Measurements from ENCODE around the gene CELF2. TPM values are rescaled to one million over a fixed set of nuclear protein-coding genes. Genes with fewer than 3 reads are reported as not detected.

CELF2 gene
- polyA plus RNA-seq, 2 donors: 2.2 to 4.0 TPM

GRCh38 chr10:11002485-11002884 lies 15.2 kb upstream of the CELF2 start:
- Histone ChIP-seq H3K9me3 (ENCODE audit: control insufficient read depth in 2 of 2, insufficient read depth in 1 of 2, low read depth in 1 of 2, low read length in 1 of 2) (no peaks in the 10 kb centered on the region), H3K4me3 (ENCODE audit: low read depth in 1 of 2, low read length in 2 of 2) (no peak overlapping the region), H3K27ac (ENCODE audit: low read depth in 2 of 2, low read length in 1 of 2) (no peak overlapping the region), H3K36me3 (ENCODE audit: control insufficient read depth in 2 of 2, insufficient read depth in 2 of 2, low read length in 1 of 2) (no peaks in the 10 kb centered on the region), H3K4me1 (ENCODE audit: control insufficient read depth in 2 of 2, insufficient read depth in 2 of 2, low read length in 1 of 2) (no peaks in the 10 kb centered on the region), H3K27me3 (ENCODE audit: control insufficient read depth in 1 of 2, insufficient read depth in 2 of 2, low read length in 2 of 2) (peaks cover 4 to 7% of the 10 kb centered on the region in 2 donors)
- WGBS, 2 donors: 83 to 92% methylated on average over 5 of the region's 5 CpGs

GRCh38 chr10:11002916-11003315 lies 14.8 kb upstream of the CELF2 start:
- H3K9me3 ChIP-seq (ENCODE audit: control insufficient read depth in 2 of 2, insufficient read depth in 1 of 2, low read depth in 1 of 2, low read length in 1 of 2): no peaks in the 10 kb centered on the region
- no peaks in the 10 kb centered on the region for H3K36me3 ChIP-seq (ENCODE audit: control insufficient read depth in 2 of 2, insufficient read depth in 2 of 2, low read length in 1 of 2)
- H3K4me1 ChIP-seq (ENCODE audit: control insufficient read depth in 2 of 2, insufficient read depth in 2 of 2, low read length in 1 of 2): no peaks in the 10 kb centered on the region
- H3K27me3 ChIP-seq (ENCODE audit: control insufficient read depth in 1 of 2, insufficient read depth in 2 of 2, low read length in 2 of 2): peaks cover 4 to 7% of the 10 kb centered on the region in 2 donors
- no peak overlapping the region for H3K4me3 ChIP-seq (ENCODE audit: low read depth in 1 of 2, low read length in 2 of 2)
- 69% methylated on average over 3 of the region's 3 CpGs for WGBS, 2 donors
- H3K27ac ChIP-seq (ENCODE audit: low read depth in 2 of 2, low read length in 1 of 2): no peak overlapping the region

GRCh38 chr10:11003679-11004078 lies 14.0 kb upstream of the CELF2 start:
- Histone ChIP-seq H3K36me3 (ENCODE audit: control insufficient read depth in 2 of 2, insufficient read depth in 2 of 2, low read length in 1 of 2) (no peaks in the 10 kb centered on the region), H3K4me3 (ENCODE audit: low read depth in 1 of 2, low read length in 2 of 2) (no peak overlapping the region), H3K27ac (ENCODE audit: low read depth in 2 of 2, low read length in 1 of 2) (no peak overlapping the region), H3K9me3 (ENCODE audit: control insufficient read depth in 2 of 2, insufficient read depth in 1 of 2, low read depth in 1 of 2, low read length in 1 of 2) (no peaks in the 10 kb centered on the region), H3K27me3 (ENCODE audit: control insufficient read depth in 1 of 2, insufficient read depth in 2 of 2, low read length in 2 of 2) (peaks cover 4 to 7% of the 10 kb centered on the region in 2 donors), H3K4me1 (ENCODE audit: control insufficient read depth in 2 of 2, insufficient read depth in 2 of 2, low read length in 1 of 2) (no peaks in the 10 kb centered on the region)
- 77 to 83% methylated on average over 4 of the region's 4 CpGs for WGBS, 2 donors

- Histone ChIP-seq H3K4me1 (ENCODE audit: control insufficient read depth in 2 of 2, insufficient read depth in 2 of 2, low read length in 1 of 2) (no peaks in the 10 kb centered on the region), H3K27me3 (ENCODE audit: control insufficient read depth in 1 of 2, insufficient read depth in 2 of 2, low read length in 2 of 2) (peaks cover 4 to 7% of the 10 kb centered on the region in 2 donors), H3K27ac (ENCODE audit: low read depth in 2 of 2, low read length in 1 of 2) (no peak overlapping the region), H3K36me3 (ENCODE audit: control insufficient read depth in 2 of 2, insufficient read depth in 2 of 2, low read length in 1 of 2) (no peaks in the 10 kb centered on the region), H3K9me3 (ENCODE audit: control insufficient read depth in 2 of 2, insufficient read depth in 1 of 2, low read depth in 1 of 2, low read length in 1 of 2) (no peaks in the 10 kb centered on the region), H3K4me3 (ENCODE audit: low read depth in 1 of 2, low read length in 2 of 2) (no peak overlapping the region)
- 73 to 78% methylated on average over 15 of the region's 15 CpGs for WGBS, 2 donors
Measured at GRCh38 chr10:11004144-11005077, 13.3 kb upstream of the CELF2 start.

GRCh38 chr10:11005725-11006427 lies 11.8 kb upstream of the CELF2 start:
- H3K27me3 ChIP-seq (ENCODE audit: control insufficient read depth in 1 of 2, insufficient read depth in 2 of 2, low read length in 2 of 2): peaks cover 4 to 7% of the 10 kb centered on the region in 2 donors
- no peaks in the 10 kb centered on the region for H3K36me3 ChIP-seq (ENCODE audit: control insufficient read depth in 2 of 2, insufficient read depth in 2 of 2, low read length in 1 of 2)
- H3K27ac ChIP-seq (ENCODE audit: low read depth in 2 of 2, low read length in 1 of 2): no peak overlapping the region
- H3K4me3 ChIP-seq (ENCODE audit: low read depth in 1 of 2, low read length in 2 of 2): no peak overlapping the region
- H3K4me1 ChIP-seq (ENCODE audit: control insufficient read depth in 2 of 2, insufficient read depth in 2 of 2, low read length in 1 of 2): no peaks in the 10 kb centered on the region
- no peaks in the 10 kb centered on the region for H3K9me3 ChIP-seq (ENCODE audit: control insufficient read depth in 2 of 2, insufficient read depth in 1 of 2, low read depth in 1 of 2, low read length in 1 of 2)
- WGBS, 2 donors: 67% methylated on average over 9 of the region's 9 CpGs

DNA sequence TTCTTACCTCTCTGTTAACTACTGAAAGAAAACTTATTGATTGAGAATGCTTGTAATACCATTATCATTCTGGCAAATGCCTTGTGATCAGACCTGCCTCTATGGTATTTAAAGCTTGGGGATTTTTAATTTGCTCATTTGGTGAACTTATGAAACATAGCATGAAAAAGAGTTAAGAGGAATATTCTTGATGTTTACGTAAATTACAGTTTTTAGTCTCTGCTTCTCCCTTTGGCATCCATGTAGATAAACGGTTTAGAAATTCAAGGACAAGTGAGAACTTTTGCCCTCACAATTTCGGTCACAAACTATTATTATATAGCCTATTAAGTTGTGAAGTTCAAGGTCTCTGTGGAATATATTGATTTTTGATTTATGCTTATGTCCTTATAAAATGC lies 11.2 kb upstream of the CELF2 start:
- Histone ChIP-seq H3K4me1 (ENCODE audit: control insufficient read depth in 2 of 2, insufficient read depth in 2 of 2, low read length in 1 of 2) (no peaks in the 10 kb centered on the region), H3K4me3 (ENCODE audit: low read depth in 1 of 2, low read length in 2 of 2) (no peak overlapping the region), H3K36me3 (ENCODE audit: control insufficient read depth in 2 of 2, insufficient read depth in 2 of 2, low read length in 1 of 2) (no peaks in the 10 kb centered on the region), H3K27ac (ENCODE audit: low read depth in 2 of 2, low read length in 1 of 2) (no peak overlapping the region), H3K27me3 (ENCODE audit: control insufficient read depth in 1 of 2, insufficient read depth in 2 of 2, low read length in 2 of 2) (peaks cover 4 to 7% of the 10 kb centered on the region in 2 donors), H3K9me3 (ENCODE audit: control insufficient read depth in 2 of 2, insufficient read depth in 1 of 2, low read depth in 1 of 2, low read length in 1 of 2) (no peaks in the 10 kb centered on the region)
- WGBS, 2 donors: 59 to 81% methylated on average over 3 of the region's 3 CpGs

- H3K27me3 ChIP-seq (ENCODE audit: control insufficient read depth in 1 of 2, insufficient read depth in 2 of 2, low read length in 2 of 2): peaks cover 4 to 7% of the 10 kb centered on the region in 2 donors
- WGBS, 2 donors: 92 to 94% methylated on average over 16 of the region's 16 CpGs
- no peaks in the 10 kb centered on the region for H3K36me3 ChIP-seq (ENCODE audit: control insufficient read depth in 2 of 2, insufficient read depth in 2 of 2, low read length in 1 of 2)
Measured at GRCh38 chr10:11007476-11008020, 10.1 kb upstream of the CELF2 start.

GRCh38 chr10:11009471-11010308 lies 8.0 kb upstream of the CELF2 start:
- Histone ChIP-seq H3K36me3 (ENCODE audit: control insufficient read depth in 2 of 2, insufficient read depth in 2 of 2, low read length in 1 of 2) (no peaks in the 10 kb centered on the region), H3K4me1 (ENCODE audit: control insufficient read depth in 2 of 2, insufficient read depth in 2 of 2, low read length in 1 of 2) (no peaks in the 10 kb centered on the region), H3K4me3 (ENCODE audit: low read depth in 1 of 2, low read length in 2 of 2) (no peak overlapping the region), H3K9me3 (ENCODE audit: control insufficient read depth in 2 of 2, insufficient read depth in 1 of 2, low read depth in 1 of 2, low read length in 1 of 2) (no peaks in the 10 kb centered on the region), H3K27me3 (ENCODE audit: control insufficient read depth in 1 of 2, insufficient read depth in 2 of 2, low read length in 2 of 2) (peaks cover 4 to 7% of the 10 kb centered on the region in 2 donors), H3K27ac (ENCODE audit: low read depth in 2 of 2, low read length in 1 of 2) (no peak overlapping the region)
- WGBS, 2 donors: 71 to 78% methylated on average over 13 of the region's 13 CpGs

More at GRCh38 chr10:11007476-11008020, 10.1 kb upstream of the CELF2 start:
- H3K9me3 ChIP-seq (ENCODE audit: control insufficient read depth in 2 of 2, insufficient read depth in 1 of 2, low read depth in 1 of 2, low read length in 1 of 2): no peaks in the 10 kb centered on the region
- no peak overlapping the region for H3K4me3 ChIP-seq (ENCODE audit: low read depth in 1 of 2, low read length in 2 of 2)
- no peaks in the 10 kb centered on the region for H3K4me1 ChIP-seq (ENCODE audit: control insufficient read depth in 2 of 2, insufficient read depth in 2 of 2, low read length in 1 of 2)
- no peak overlapping the region for H3K27ac ChIP-seq (ENCODE audit: low read depth in 2 of 2, low read length in 1 of 2)

GRCh38 chr10:11010582-11010981 lies 7.1 kb upstream of the CELF2 start:
- Histone ChIP-seq H3K27me3 (ENCODE audit: control insufficient read depth in 1 of 2, insufficient read depth in 2 of 2, low read length in 2 of 2) (peaks cover 1 to 3% of the 10 kb centered on the region in 2 donors), H3K4me3 (ENCODE audit: low read depth in 1 of 2, low read length in 2 of 2) (no peak overlapping the region), H3K27ac (ENCODE audit: low read depth in 2 of 2, low read length in 1 of 2) (no peak overlapping the region), H3K36me3 (ENCODE audit: control insufficient read depth in 2 of 2, insufficient read depth in 2 of 2, low read length in 1 of 2) (no peaks in the 10 kb centered on the region), H3K9me3 (ENCODE audit: control insufficient read depth in 2 of 2, insufficient read depth in 1 of 2, low read depth in 1 of 2, low read length in 1 of 2) (no peaks in the 10 kb centered on the region), H3K4me1 (ENCODE audit: control insufficient read depth in 2 of 2, insufficient read depth in 2 of 2, low read length in 1 of 2) (no peaks in the 10 kb centered on the region)
- 85 to 91% methylated on average over 6 of the region's 6 CpGs for whole genome bisulfite sequencing, 2 donors
